Neural progenitor cell (in vitro differentiated cells): ENCODE measurements around the gene RBBP5. TPM values are rescaled to one million over a fixed set of nuclear protein-coding genes. Genes with fewer than 3 reads are reported as not detected.

ENCODE experiments used
- DNase-seq: peaks from one replicate; pipeline ENCODE4 v3.0.0-alpha.2; 2016; ENCODE audit warnings: low spot score
- H2AFZ ChIP-seq: fragments of 200-600 bp; sonication (generic); replicated peaks from 2 replicates; pipeline ENCODE4 v1.6.1; 2016; ENCODE audit warnings: antibody characterized with exemption
- H3F3A ChIP-seq: fragments of 200-600 bp; sonication (generic); 2 replicates; pipeline ENCODE4 v1.6.1; 2016; ENCODE audit warnings: antibody characterized with exemption, low read depth
- H3K27ac ChIP-seq: fragments of 200-600 bp; sonication (generic); 2 replicates; pipeline ENCODE4 v1.5.1; 2016; ENCODE audit warnings: mild to moderate bottlenecking
- H3K27me3 ChIP-seq: fragments of 200-600 bp; sonication (generic); 2 replicates; pipeline ENCODE4 v1.6.1; 2016; ENCODE audit warnings: mild to moderate bottlenecking, moderate library complexity
- H3K36me3 ChIP-seq: fragments of 200-600 bp; sonication (generic); 2 replicates; pipeline ENCODE4 v1.5.1; 2016
- H3K4me1 ChIP-seq: fragments of 200-600 bp; sonication (generic); 2 replicates; pipeline ENCODE4 v1.6.1; 2016; ENCODE audit warnings: mixed run types
- H3K4me2 ChIP-seq: fragments of 200-600 bp; sonication (generic); 2 replicates; pipeline ENCODE4 v1.6.1; 2016
- H3K4me3 ChIP-seq: fragments of 200-600 bp; sonication (generic); 2 replicates; pipeline ENCODE4 v1.5.1; 2016
- H3K79me2 ChIP-seq: fragments of 200-600 bp; sonication (generic); 2 replicates; pipeline ENCODE4 v1.6.1; 2016; ENCODE audit warnings: low read depth
- H3K9ac ChIP-seq: fragments of 200-600 bp; sonication (generic); 2 replicates; pipeline ENCODE4 v1.6.1; 2016
- H3K9me3 ChIP-seq: fragments of 200-600 bp; sonication (generic); 2 replicates; pipeline ENCODE4 v1.5.1; 2016; ENCODE audit warnings: low read depth
- H4K20me1 ChIP-seq: fragments of 200-600 bp; sonication (generic); 2 replicates; pipeline ENCODE4 v1.6.1; 2016; ENCODE audit warnings: low read depth
- H3K27ac Mint-ChIP-seq: 3 replicates; pipeline ENCODE4 v1.8.0; 2021; ENCODE audit warnings: mixed read lengths
- H3K27me3 Mint-ChIP-seq: 2 replicates; pipeline ENCODE4 v1.8.0; 2022; ENCODE audit warnings: low read depth, mild to moderate bottlenecking, inconsistent platforms, moderate library complexity, mixed read lengths; ENCODE audit not compliant: insufficient read depth
- H3K36me3 Mint-ChIP-seq: 3 replicates; pipeline ENCODE4 v1.8.0; 2021; ENCODE audit warnings: mixed read lengths
- H3K4me1 Mint-ChIP-seq: 3 replicates; pipeline ENCODE4 v1.8.0; 2021; ENCODE audit warnings: mixed read lengths
- H3K4me3 Mint-ChIP-seq: 3 replicates; pipeline ENCODE4 v1.8.0; 2021; ENCODE audit warnings: mild to moderate bottlenecking, moderate library complexity, mixed read lengths
- H3K9me3 Mint-ChIP-seq: 3 replicates; pipeline ENCODE4 v1.8.0; 2020; ENCODE audit warnings: mixed read lengths
- CTCF ChIP-seq: fragments of 200-600 bp; sonication (generic); IDR thresholded peaks from 2 replicates; pipeline ENCODE4 v1.5.1; 2017; ENCODE audit warnings: antibody characterized with exemption, mild to moderate bottlenecking
- EZH2 ChIP-seq: fragments of 200-600 bp; sonication (generic); IDR thresholded peaks from 2 replicates; pipeline ENCODE4 v1.6.1; 2017; ENCODE audit warnings: antibody characterized with exemption, mild to moderate bottlenecking, moderate library complexity
- EZH2phosphoT487 ChIP-seq: fragments of 200-600 bp; sonication (generic); IDR thresholded peaks from 2 replicates; pipeline ENCODE4 v1.6.1; 2017; ENCODE audit warnings: antibody characterized with exemption
- total RNA-seq: library from RNA; depleted of rRNA; stranded (reverse); fragments of >200 nt; gene quantifications from 2 replicates; pipeline ENCODE4 v1.2.3, GENCODE V29; 2015; ENCODE audit warnings: low replicate concordance

The RBBP5 gene
- total RNA-seq, 1 donor from 2014 or later, result 30.1 TPM

- Histone ChIP-seq H3K4me2 (no peak overlapping the region), H4K20me1 (no peaks in the 10 kb centered on the region), H3K27ac (no peak overlapping the region), H3K36me3 (peaks cover 5% of the 10 kb centered on the region), H2AFZ (no peak overlapping the region), H3K27me3 (no peaks in the 10 kb centered on the region), H3K9me3 (no peaks in the 10 kb centered on the region), H3K4me1 (no peaks in the 10 kb centered on the region), H3F3A (no peaks in the 10 kb centered on the region), H3K79me2 (no peaks in the 10 kb centered on the region), H3K4me3 (no peak overlapping the region), H3K9ac (no peak overlapping the region)
- peaks cover 2% of the 10 kb centered on the region for H3K27me3 Mint-ChIP-seq
- no peaks in the 10 kb centered on the region for H3K4me1 Mint-ChIP-seq
- DNase-seq, result no peak
- no peaks in the 10 kb centered on the region for H3K9me3 Mint-ChIP-seq
- H3K36me3 Mint-ChIP-seq, result peaks cover 22% of the 10 kb centered on the region
- TF ChIP-seq EZH2phosphoT487, result no peak
- no peak overlapping the region for H3K27ac Mint-ChIP-seq
- no peak overlapping the region for H3K4me3 Mint-ChIP-seq
Observed at GRCh38 chr1:205109269-205109668, 12.5 kb downstream of the RBBP5 start.

- H3K27ac Mint-ChIP-seq, result no peak overlapping the region
Observed at GRCh38 chr1:205108464-205108863, 13.3 kb downstream of the RBBP5 start.

GRCh38 chr1:205107327-205107726, 14.5 kb downstream of the RBBP5 start:
- no peak overlapping the region for H3K4me2 ChIP-seq
- H3K79me2 ChIP-seq, result no peaks in the 10 kb centered on the region
- no peaks in the 10 kb centered on the region for H4K20me1 ChIP-seq
- no peak overlapping the region for H3K4me3 Mint-ChIP-seq
- no peaks in the 10 kb centered on the region for H3K4me1 ChIP-seq
- H3K27ac Mint-ChIP-seq, result no peak overlapping the region
- peaks cover 32% of the 10 kb centered on the region for H3K36me3 Mint-ChIP-seq
- no peak overlapping the region for H3K9ac ChIP-seq
- H3K27ac ChIP-seq, result no peak overlapping the region
- no peak overlapping the region for H2AFZ ChIP-seq
- H3F3A ChIP-seq, result no peaks in the 10 kb centered on the region
- DNase-seq, result no peak
- H3K9me3 Mint-ChIP-seq, result no peaks in the 10 kb centered on the region
- no peak for TF ChIP-seq CTCF
- no peak for TF ChIP-seq EZH2phosphoT487
- no peak for TF ChIP-seq EZH2
- H3K4me3 ChIP-seq, result no peak overlapping the region
- no peaks in the 10 kb centered on the region for H3K4me1 Mint-ChIP-seq
- H3K9me3 ChIP-seq, result no peaks in the 10 kb centered on the region
- no peaks in the 10 kb centered on the region for H3K27me3 ChIP-seq
- peaks cover 2% of the 10 kb centered on the region for H3K27me3 Mint-ChIP-seq
- peaks cover 3% of the 10 kb centered on the region for H3K36me3 ChIP-seq

More at GRCh38 chr1:205108464-205108863, 13.3 kb downstream of the RBBP5 start:
- H3F3A ChIP-seq, result no peaks in the 10 kb centered on the region
- Mint-ChIP-seq H3K9me3 (no peaks in the 10 kb centered on the region), H3K36me3 (peaks cover 28% of the 10 kb centered on the region), H3K27me3 (peaks cover 2% of the 10 kb centered on the region), H3K4me3 (no peak overlapping the region), H3K4me1 (no peaks in the 10 kb centered on the region)
- no peak for DNase-seq
- H3K9ac ChIP-seq, result no peak overlapping the region
- no peaks in the 10 kb centered on the region for H3K79me2 ChIP-seq
- H4K20me1 ChIP-seq, result no peaks in the 10 kb centered on the region
- H3K4me2 ChIP-seq, result no peak overlapping the region
- no peaks in the 10 kb centered on the region for H3K9me3 ChIP-seq
- no peaks in the 10 kb centered on the region for H3K4me1 ChIP-seq
- H2AFZ ChIP-seq, result no peak overlapping the region
- H3K27ac ChIP-seq, result no peak overlapping the region
- no peaks in the 10 kb centered on the region for H3K36me3 ChIP-seq
- H3K27me3 ChIP-seq, result no peaks in the 10 kb centered on the region
- TF ChIP-seq EZH2, result no peak
- TF ChIP-seq CTCF, result no peak
- no peak for TF ChIP-seq EZH2phosphoT487
- no peak overlapping the region for H3K4me3 ChIP-seq

GRCh38 chr1:205102404-205102803, 19.4 kb downstream of the RBBP5 start:
- no peak overlapping the region for H2AFZ ChIP-seq
- H3K27me3 ChIP-seq, result no peaks in the 10 kb centered on the region
- no peak for DNase-seq
- Mint-ChIP-seq H3K27ac (no peak overlapping the region), H3K4me3 (no peak overlapping the region), H3K27me3 (no peaks in the 10 kb centered on the region), H3K4me1 (no peaks in the 10 kb centered on the region), H3K9me3 (no peaks in the 10 kb centered on the region), H3K36me3 (peaks cover 51% of the 10 kb centered on the region)
- no peaks in the 10 kb centered on the region for H3K9me3 ChIP-seq
- H3K27ac ChIP-seq, result no peak overlapping the region
- no peak overlapping the region for H3K4me2 ChIP-seq
- TF ChIP-seq EZH2phosphoT487, result no peak
- no peak for TF ChIP-seq CTCF
- no peak for TF ChIP-seq EZH2
- no peak overlapping the region for H3K9ac ChIP-seq
- H3K79me2 ChIP-seq, result no peaks in the 10 kb centered on the region
- H3F3A ChIP-seq, result no peaks in the 10 kb centered on the region
- peaks cover 17% of the 10 kb centered on the region for H3K36me3 ChIP-seq
- H3K4me3 ChIP-seq, result no peak overlapping the region
- H4K20me1 ChIP-seq, result no peaks in the 10 kb centered on the region
- no peaks in the 10 kb centered on the region for H3K4me1 ChIP-seq
